Raji (cell line): ENCODE results near the gene TAL1.

ENCODE experiments used
- POLR2A ChIP-seq: IDR thresholded peaks from 2 replicates; pipeline ENCODE4 v1.6.1; 2011; ENCODE audit warnings: low read depth, low read length, control low read depth; ENCODE audit not compliant: insufficient read depth

Gene TAL1

GRCh38 chr1:47201179-47201578, 30.8 kb downstream of the TAL1 start:
- no peak for TF ChIP-seq POLR2A

GRCh38 chr1:47198214-47198613, 33.8 kb downstream of the TAL1 start:
- no peak for TF ChIP-seq POLR2A

GRCh38 chr1:47196622-47197021, 35.4 kb downstream of the TAL1 start:
- TF ChIP-seq POLR2A = no peak

GRCh38 chr1:47194311-47194710, 37.7 kb downstream of the TAL1 start:
- TF ChIP-seq POLR2A = no peak

GRCh38 chr1:47192458-47193384, 39.3 kb downstream of the TAL1 start:
- TF ChIP-seq POLR2A = no peak

- TF ChIP-seq POLR2A = no peak
These were observed 40.0 kb downstream of the TAL1 start for GRCh38 chr1:47191940-47192457.

GRCh38 chr1:47190857-47191256, 41.2 kb downstream of the TAL1 start:
- TF ChIP-seq POLR2A = no peak

GRCh38 chr1:47190509-47190855, 41.5 kb downstream of the TAL1 start:
- TF ChIP-seq POLR2A = no peak

GRCh38 chr1:47189844-47190508, 42.0 kb downstream of the TAL1 start, which contains the start of gene PDZK1IP1:
Gene PDZK1IP1 (minus strand): TSS chr1:47190036. CDS start chr1:47189932, 104 bp downstream.
- no peak for TF ChIP-seq POLR2A

- no peak for TF ChIP-seq POLR2A
These were observed 42.9 kb downstream of the TAL1 start for GRCh38 chr1:47188791-47189785.

- TF ChIP-seq POLR2A = no peak
These were observed 44.1 kb downstream of the TAL1 start for GRCh38 chr1:47187926-47188250.

GRCh38 chr1:47187231-47187925, 44.6 kb downstream of the TAL1 start:
- TF ChIP-seq POLR2A = no peak

- no peak for TF ChIP-seq POLR2A
These were observed 45.5 kb downstream of the TAL1 start for GRCh38 chr1:47186267-47187185.
